Glomerular visceral epithelial cell (primary cell): Measurements from ENCODE around the gene EYA2.

ENCODE experiments used
- DNase-seq: peaks from one replicate; pipeline ENCODE4 v3.0.0-alpha.2; 2016; ENCODE audit errors: extremely low spot score

EYA2 gene

DNA sequence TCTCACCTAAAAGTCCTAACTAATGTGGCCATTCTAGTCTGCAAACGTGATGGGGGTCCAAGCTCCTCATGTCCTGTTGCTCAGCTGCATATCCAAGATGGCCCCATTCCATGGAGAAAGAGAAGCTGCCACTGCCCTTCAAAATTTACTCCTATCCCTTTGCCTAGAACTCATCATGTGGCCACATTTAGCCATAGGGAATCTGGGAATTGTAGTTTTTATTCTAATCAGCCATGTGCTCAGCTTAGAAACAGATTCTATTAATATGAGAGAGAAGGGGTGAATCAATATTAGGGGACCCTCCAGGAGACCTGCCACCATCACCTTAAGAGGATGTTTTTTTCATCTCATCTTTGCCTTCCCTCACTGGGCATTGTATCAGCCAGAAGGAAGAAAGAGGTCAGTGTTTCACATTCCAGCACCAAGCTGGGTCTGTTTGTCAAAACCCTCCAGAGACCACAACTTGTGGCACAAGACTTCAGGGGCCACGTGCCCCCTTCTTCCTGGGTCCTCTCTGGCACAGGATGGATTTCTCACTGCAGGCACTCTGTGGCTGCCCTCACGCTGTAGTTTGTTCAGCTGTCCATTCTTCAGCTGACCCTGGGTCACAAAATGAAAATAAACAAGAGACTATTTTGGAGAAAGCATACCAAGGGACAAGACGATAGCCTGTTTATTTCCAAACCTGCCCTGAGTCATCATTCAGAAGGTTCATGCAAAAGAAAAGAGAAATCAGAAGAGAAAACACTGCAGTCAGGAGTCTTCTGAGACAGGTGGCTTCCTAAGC, 172.0 kb downstream of the EYA2 start:
- no peak for DNase-seq

DNA sequence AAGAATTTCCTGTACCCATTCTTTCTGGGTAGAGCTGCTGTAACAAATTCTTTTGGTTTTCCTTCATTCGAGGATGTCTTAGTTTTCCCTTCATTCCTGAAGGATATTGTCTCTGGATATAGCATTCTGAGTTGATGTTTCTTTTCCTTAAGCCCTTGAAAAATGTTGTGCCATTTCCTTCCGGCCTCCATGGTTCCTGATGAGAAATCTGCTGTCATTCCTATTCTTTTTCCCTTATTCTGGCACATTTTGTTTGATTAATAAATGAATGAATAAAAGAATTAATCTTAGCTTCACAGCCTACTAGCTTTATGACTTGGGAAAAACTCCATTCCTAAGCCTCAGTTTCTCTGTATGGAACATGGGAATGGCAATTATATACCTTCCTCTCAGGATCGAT, 173.1 kb downstream of the EYA2 start:
- no peak for DNase-seq

DNA sequence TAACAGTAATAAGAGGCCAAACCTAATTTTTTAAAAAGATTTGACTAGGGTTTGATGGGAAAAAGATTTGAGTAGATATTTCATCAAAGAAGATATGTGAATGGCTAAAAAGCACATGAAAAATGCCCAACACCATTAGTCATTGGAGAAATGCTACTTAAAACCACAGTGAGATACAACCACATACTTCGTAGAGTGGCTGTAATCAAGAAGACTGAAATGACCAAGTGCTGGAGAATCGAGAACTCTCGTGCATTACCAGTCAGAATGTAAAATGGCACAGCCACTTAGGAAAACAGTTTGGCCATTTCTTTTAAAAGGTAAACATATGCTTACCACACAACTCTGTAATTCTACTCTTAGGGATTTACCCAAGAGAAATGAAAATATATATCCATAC, 175.5 kb downstream of the EYA2 start:
- DNase-seq, result no peak

DNA sequence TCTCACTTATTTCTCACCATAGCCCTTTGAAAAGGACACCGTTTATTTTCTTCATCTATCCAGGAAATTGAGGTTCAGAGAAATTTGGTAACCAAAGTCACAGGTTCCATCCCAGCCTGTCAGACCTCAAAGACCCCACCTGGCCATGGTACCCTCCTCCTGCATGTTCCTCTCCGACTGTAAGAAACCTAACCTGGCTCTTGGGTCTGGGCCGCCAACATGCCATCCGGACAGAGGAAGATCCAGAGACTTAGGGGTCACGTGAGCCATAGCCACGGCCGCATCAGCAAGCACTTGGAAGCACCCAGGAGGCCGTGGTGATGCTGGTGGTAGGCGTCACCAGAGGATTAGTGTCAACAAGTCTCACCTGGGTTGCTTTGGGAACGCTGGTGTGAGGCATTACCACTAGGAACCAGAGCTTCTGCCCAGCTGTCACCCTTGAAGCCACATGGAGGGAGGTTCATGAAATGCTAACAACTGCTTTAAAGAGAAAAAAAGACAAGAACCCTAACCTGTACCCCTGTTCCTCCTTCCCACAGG, 177.1 kb downstream of the EYA2 start:
- no peak for DNase-seq

DNA sequence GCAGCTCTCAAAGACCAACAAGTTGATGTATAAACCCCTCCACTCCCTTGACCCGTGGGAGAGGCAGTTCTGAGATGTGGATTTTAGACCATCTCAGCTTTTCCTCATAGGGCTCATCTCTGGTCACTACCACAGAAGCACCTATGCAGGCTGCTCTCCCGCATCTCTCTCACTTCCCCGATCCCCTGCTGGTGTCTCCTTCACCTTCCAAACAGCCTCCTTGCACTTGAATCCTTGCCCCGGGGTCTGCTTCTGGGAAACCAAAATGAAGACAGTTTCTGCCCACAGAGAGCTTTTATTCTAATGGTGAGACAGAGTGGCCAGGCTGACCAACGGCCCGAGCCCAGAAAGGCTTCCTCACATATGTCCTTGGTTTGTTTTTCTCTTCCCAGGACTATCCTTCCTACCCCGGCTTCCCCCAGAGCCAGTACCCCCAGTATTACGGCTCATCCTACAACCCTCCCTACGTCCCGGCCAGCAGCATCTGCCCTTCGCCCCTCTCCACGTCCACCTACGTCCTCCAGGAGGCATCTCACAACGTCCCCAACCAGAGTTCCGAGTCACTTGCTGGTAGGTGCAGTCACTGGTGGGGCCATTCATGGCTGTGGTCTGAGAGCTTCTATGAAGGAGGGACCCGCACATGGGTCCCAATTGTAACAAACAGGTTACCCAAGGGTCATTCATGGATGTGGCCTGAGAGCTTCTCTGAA, 179.3 kb downstream of the EYA2 start:
- no peak for DNase-seq

DNA sequence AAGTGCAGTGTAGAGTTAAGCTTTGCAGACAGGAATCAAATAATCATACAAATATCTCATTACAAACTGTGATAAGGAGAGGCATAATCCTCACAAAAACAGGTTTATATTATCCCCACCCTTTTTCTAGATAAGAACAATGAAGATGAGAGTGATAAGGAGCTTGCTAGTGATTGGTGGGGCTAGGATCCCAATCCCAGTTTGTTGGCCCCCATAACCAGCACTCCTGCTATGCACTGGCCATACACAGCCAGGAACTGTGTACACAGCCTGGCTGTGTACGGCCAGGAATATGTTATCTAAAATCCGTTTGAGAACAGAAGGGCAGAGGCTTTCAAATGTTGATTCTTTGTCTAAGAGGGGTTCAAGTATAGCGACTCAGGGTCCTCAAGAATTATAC, 180.6 kb downstream of the EYA2 start:
- DNase-seq, result no peak

DNA sequence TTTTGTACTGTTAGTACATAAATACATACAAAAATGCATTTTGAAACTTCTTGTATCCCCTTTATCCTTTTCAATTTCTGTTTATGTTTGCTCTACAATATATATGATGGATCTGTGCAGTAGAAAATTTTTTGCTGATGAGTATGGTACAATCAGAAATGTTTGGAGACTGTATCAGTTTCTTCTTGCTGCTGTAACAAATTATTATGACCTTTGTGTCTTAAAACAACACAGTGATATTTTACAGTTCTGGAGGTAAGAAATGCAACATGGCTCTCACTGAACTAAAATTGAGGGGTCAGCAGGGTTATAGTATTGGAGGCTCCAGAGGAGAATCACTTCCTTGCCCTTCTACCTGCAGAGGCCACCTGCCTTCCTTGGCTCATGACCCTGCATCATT, 184.4 kb downstream of the EYA2 start:
- DNase-seq, result no peak

DNA sequence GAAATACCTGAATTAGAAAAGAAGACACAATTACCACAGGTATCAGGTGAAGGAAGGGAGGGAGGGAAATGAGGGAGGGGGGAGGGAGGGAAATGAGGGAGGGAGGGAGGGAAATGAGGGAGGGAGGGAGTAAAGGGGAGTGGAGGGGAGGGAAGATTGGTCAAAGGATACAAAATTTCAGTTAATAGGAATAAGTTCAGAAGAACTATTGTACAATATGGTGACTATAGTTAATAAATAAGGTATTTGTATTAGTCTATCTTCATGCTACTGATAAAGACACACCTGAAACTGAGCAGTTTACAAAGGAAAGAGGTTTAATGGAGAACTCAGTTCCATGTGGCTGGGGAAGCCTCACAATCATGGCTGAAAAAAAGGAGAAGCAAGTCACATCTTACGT, 185.7 kb downstream of the EYA2 start:
- DNase-seq, result no peak

DNA sequence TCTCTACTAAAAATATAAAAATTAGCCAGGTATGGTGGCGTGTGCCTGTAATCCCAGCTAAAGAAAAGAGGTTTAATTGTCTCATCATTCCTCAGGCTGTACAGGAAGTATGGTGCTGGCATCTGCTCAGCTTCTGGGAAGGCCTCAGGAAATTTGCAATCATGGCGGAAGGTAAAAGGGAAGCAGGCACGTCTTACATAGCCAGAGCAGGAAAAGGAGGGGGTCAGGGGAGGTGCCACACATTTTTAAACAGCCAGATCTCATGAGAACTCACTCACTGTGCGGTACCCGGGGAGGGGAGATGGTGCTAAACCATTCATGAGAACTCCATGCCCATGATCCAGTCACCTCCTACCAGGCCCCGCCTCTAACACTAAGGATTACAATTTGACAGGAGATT, 191.7 kb downstream of the EYA2 start:
- no peak for DNase-seq

DNA sequence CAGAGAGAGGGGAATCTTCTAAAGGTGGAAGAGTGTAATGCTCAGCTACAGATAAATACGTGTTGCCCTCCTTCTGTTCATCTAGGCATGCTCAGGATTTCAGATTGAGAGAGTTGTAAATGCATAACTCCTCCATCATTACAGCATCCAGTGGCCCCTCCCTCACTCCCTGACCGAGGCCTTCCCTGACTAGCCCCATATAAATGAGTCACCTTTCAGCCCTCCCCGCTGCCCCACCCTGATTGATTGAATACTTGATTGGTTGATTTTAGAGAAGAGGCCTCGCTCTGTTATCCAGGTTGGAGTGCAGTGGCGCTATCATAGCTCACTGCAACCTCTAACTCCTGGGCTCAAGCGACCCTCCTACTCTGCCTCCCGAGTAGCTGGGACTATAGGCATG, 193.7 kb downstream of the EYA2 start:
- DNase-seq, result no peak

DNA sequence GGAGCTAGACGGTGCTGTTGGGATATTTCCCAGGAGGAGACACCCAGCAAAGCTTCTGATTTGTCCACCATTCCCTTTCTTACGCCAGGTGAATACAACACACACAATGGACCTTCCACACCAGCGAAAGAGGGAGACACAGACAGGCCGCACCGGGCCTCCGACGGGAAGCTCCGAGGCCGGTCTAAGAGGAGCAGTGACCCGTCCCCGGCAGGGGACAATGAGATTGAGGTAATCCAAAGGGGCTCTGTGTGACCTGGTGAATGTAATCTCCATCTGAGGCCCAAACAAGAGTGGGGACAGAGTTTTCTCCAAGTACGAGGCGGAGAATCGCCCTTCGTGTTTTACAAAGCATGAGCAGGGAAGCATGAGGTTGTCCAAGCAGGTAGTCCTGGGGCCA, 194.5 kb downstream of the EYA2 start:
- no peak for DNase-seq

DNA sequence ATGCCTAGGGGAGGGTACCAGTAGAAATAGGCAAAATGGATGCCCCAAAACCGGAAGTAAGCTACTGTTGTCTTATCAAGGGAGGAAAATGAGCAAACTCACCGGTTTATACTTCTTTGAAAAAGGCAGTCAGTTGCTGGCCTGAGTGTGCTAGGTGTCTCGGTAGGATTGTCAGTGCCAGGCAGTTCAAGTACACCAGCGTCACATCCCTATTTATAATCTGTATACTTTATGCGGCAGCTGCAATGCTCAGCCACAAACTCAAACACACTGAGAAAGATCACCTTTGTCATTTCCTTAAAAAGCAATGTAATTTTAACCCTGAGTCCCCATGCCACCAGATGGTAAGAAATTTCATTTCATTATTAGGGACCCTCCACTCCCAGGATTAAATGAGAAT, 196.2 kb downstream of the EYA2 start:
- no peak for DNase-seq

DNA sequence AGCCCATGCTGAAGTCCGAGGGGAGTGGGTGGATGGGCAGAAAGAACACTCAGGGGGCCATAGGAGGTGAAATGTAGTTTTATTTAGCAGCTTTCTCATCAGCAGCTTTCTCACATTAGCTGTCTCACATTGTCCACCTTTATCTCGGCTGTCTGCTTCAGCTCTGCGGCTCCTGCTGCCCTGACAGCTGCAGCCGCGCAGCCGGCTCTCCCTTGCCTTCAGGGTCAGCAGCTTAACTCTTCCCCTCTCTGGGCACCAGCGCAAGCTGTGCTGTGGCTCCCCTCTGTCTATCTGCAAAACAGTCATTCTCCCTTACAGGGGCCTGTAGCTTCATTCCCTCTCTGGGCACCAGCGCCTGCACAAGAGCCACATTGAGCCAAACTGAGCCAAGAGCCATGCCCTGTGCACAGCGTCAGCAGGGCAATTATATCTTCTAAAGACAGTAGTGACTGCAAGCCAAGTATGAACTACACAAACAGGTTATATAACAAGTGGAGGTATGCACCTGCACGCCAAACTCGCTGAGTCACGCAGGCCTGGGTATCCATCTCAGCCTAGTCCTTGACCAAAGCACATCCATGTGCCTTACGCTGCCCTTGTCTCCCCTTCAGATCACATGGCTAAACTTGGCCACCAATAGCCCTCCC, 198.8 kb downstream of the EYA2 start:
- DNase-seq, result no peak

DNA sequence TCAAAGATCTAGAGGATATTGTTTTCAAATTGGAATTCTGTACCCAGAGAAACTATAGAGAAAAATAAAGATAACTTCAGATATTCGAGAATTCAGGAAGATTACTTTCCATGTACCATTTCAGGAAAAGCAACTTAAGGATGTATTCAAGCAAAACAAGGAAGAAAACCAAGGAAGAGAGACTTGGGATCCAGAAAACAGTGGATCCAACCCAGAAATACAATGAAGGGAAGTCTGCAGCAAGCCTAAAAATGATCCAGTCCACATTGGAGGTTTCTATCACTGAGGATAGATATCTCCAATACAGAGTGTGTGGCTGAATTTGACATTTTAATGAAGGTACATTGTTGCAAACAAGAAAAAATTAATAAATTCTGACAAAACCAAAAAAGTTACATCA, 201.0 kb downstream of the EYA2 start:
- no peak for DNase-seq

DNA sequence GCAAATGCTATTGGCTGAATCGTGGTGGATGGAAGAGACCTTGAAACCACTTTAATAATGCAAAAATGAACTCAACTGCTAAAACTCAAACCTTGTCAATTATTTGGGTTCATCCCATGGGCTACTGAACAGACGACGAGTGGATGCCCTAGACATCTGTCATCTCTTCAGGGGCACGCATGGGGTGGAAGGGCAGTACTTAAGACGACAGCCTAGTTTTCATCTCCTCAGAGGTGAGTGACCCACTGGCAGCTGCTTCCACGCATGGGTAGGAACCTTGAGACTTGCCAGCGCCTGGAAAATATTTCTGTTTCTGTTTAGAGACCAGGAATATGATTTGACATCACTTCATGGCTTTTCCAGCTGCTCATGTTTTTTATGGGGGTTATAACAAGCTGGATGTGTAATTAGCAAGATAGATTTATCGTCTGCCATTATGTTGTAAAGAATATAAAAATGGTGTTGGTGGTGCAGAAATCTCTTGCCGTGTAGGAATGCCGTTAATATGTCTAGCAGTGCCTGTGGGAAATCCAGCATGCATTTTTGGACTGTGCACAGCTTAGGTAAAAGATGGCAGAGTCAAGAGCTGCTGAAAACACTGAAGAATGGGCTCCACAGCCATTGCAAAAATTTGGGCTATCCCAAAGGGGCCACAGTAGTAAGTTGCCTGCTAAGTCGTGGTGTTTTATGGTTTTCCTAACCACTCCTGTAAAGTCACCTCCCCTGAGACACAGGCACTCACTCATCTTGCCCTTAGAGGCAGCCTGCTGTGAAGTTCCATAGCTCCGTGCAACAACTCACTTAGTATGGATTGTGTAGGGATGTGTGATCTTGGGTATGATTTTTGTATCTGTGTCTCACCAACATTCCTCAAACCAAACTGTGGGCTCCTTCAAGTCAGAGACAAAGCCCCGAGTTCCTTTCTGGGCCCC, 203.3 kb downstream of the EYA2 start:
- no peak for DNase-seq

DNA sequence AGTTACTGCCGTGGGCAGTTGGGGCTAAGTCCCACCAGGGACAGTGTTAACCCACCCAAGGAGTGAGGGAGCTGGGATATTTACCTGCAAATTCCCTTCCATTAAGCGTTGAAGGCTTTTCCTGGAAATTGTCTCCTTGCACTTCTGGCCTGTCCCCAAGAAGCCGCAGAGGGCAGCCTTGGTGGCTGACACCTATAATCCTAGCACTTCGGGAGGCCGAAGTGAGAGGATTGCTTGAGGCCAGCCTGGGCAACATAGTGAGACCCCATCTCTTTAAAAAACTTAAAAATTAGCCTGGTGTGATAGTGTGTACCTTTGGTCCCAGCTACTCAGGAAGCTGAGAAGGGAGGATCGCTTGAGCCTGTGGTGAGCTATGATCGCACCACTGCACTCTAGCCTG, 204.4 kb downstream of the EYA2 start:
- no peak for DNase-seq

DNA sequence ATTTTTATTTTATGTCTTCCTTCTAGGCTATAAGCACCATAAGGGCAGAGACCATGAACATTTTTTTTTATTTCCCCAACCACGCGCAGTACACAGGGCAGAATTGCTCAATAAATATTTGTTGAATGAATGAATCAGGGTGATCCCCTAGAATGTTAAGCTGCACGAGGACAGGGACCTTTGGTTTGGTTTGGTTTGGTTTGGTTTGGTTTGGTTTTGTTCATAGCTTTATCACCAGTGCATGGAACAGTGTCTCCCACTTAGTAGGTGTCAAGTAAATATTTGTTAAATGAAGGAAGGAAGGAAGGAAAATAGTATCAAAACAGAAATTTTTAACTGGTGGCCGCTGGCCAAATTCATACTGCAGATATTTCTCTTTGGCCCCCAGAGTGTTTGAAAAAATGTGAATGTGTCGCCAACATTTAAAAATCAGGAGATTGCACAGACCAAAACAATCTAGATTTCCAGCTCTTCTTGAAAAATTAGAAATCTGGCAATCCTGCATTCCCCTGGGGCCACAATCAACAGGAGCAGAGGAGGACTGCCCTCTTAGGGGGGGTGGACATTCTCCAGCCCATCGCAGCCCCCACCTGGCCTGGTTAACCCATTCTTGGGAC, 205.3 kb downstream of the EYA2 start:
- DNase-seq, result no peak

DNA sequence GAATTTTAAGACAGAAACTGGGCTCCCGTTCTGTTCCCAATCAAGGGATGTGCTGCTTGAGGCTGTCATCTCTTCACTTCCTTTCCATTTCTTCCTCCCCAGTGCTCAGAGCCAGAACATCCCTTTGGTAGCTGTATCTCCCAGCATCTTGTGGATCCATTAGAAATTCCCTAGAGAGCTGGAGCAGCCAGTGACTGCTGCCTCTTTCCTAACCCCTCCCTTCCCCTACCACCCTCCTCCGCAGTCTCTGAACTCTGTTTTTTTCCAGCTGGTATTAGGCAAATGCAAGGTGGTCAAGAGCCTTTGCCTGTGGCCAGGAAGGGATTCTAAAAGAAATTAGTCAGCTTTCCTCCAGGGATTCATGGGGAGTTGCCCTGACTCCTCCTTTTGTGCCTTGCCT, 208.0 kb downstream of the EYA2 start:
- DNase-seq, result no peak

DNA sequence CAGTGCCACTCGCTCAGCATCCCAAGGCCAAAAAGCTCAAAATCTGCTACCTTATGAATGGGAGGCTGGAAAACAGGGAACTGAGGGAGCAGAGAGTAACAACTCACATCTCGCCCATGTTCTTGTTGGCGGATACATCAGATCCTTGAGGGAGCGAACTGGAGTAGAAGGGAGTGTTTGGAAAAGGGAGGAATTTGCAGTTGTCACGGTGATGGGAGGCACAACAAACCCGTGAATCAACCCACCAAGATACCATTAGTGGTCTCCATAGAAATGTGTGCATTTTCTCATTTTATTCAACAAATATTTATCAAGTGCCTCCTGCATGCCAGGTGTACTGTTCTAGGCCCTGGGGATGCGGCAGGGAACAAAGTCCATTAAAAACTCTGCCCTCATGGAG, 212.1 kb downstream of the EYA2 start:
- no peak for DNase-seq

DNA sequence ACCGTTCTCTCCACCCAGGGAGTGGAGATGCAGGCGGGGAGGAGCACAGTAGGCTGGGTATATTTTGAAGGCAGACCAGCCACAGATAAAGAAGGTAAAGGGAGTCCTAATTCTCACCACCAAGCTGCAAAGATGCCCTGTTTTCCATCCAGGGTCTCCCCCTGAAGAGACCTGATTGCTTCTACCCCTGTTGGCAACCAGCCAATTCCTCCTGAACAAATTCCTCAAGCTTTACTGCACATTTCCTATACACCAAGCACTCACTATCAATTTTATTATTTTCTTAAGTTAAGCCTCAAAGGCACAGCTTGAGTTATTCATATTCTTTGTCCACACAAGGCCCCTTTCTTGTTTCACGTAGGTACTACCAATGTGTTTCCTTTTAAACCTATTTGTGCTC, 214.4 kb downstream of the EYA2 start:
- no peak for DNase-seq

DNA sequence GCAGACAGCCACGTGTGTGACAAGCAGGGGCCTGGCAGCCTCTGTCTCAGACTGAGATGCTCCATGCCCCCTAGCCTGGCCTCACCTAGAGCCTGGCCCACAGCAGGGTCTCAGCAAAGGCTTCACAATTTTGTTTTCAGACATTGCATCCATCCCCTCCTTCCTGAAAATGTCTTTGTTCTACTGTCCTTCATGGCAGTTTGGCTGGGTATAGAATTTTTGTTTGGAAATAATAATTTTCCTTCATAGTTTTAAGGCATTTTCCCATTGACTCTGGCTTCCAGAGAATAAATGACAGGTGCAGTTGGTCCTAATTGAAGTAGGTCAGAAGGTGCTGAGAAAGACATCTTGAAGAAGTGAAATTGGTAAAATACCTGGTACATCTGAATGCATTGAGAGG, 216.2 kb downstream of the EYA2 start:
- no peak for DNase-seq
